GM19468 (cell line): ENCODE measurements around the gene FSTL1.

Experiments
- ATAC-seq: cut with Tn5 transposase; IDR thresholded peaks from one replicate; pipeline ENCODE4 v1.9.1; 2021; ENCODE audit warnings: mild to moderate bottlenecking, moderate library complexity, moderate number of reproducible peaks; ENCODE audit not compliant: unreplicated experiment; ENCODE audit errors: extremely low read depth

Gene FSTL1, protein sequence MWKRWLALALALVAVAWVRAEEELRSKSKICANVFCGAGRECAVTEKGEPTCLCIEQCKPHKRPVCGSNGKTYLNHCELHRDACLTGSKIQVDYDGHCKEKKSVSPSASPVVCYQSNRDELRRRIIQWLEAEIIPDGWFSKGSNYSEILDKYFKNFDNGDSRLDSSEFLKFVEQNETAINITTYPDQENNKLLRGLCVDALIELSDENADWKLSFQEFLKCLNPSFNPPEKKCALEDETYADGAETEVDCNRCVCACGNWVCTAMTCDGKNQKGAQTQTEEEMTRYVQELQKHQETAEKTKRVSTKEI

DNA sequence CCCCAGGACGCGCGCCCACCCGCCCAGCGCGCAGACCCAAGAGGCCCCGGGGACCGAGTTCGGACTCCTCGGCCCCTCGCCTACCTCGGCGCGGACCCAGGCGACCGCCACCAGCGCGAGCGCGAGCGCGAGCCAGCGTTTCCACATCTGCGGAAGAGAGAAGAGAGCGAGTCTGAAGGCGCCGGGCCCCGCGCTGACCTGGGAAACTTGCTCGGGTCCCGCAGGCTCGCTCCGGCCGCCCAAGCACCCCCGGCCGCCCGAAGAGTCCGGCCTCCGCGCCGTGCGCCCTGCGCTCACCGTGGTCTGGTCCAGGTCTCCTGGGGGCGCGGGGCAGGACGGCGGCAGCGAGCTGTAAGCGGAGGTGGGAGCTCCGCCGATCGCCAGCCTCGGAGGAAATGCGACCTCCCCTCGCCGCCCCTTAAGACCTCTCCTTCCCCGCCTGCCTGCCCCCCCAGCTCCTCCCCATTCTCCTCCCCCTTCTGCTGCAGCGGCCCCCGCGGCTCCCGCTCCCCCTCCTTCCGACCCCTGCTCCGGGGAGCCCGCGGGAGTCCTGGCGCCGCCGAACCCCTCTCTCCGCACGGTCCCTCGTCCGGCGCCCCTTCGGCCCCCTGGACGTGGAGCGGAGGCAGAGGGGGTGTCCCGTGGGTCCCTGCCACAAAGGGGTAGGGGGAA is at the start of gene FSTL1:
TSS of gene FSTL1 (minus strand) at position 393 of the 672 bp plus-strand sequence. CDS start at position 147, 246 bp downstream.
- ATAC-seq, result no peak

DNA sequence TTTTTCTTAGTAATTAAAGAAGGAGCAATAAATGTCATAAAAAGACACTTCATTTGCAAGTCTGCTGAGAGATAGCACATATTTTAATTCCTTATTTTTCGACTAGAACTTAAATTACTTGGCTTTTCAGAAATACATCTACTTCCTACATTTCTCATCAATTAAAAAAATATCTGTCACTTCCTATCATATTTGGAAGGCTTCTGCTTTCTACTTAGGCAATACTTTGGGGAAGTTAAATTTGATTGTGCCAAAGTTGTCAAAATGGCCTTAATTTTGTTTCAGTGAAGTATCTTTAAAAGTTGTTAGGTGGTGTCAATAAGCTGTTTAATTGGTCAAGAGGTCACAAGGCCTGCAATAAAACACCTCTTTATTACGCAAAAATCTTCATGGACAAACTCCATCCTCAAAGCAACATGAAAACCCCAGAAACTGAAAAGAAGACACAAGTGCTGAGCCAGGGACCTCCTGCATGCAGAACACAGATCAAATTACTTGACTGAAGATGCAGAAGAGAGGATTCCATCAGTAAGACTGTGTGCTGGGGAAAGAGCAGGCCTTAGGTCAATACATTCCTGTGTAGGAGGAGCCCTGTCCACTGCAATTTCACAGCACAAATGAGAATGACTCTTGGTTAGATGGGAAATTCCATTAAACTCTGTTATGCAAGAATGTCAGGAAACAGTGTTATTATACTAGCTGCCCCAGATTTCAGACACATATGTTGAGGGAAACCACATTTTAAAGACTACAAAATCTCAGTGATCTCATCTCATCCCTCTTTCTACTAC is 48.0 kb upstream of the FSTL1 start:
- no peak for ATAC-seq

DNA sequence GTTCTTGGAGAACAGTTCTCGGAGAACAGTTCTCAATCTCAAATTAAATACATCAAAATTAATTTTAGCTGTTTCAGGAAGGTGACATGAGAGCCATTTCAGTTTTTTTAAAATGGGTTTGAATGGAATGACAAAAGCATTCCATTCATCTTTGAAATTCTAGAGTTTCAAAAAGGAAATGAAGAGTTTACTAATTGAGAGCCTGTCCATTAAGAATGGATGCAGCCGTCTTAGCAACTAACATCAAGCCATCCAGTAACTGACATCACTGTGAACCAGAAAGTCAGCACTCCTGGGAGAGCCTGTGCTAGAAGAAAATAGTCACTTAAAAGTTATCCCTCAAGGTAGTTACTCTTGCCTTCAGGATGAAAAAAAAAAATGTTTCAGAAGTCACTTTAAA is 47.0 kb upstream of the FSTL1 start:
- no peak for ATAC-seq

DNA sequence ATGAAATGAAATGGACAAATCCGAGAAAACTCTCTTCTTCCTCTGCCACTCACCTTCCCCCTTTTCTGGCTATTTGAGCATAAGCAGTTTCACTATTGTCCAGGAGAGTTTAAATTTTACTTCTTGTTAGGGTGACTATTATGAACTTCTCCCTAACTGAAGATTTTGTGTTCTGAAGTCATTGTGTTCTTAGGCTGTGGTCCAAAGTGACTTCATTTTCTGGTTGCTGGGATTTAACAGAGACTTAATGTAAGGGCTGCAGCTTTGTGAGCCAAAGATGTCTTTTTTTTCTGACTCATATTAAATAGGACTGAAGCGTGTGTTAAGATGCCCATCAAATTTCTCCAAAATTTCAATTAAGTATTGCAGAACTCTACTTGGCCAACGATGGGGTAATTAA is 46.5 kb upstream of the FSTL1 start:
- no peak for ATAC-seq

DNA sequence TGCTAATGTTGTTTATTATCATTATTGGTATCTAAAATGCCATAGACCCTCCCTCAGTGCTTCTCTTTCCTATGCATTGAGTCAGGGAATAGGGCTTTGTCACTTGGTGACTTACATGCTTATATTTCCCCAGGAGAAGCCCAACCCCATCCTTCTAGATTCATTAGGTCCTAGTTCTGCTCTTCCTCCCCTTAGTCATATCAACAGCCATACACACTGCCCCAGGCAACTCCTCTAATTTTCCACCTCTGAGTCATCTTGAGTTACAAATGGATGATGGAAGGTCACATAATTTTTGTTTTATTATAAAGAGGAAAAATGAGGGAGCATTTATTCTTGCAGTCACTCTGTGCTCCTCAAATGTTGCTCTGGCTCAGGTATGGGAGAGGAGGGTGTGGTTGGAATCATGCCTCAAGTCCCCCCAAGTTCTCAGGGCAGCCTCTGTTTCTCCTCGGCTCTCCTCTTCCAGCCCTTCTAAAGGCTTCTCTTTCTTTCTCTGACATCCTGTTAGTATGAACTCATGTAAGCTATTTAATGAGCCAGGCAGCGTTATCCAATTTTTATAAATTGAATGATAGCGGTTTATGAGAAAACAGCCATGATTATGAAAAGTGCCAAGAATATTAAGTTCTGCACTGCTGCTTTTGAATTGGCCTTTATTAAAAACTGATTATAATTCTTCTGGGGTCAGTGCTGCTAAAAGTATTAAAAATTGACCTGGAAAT is 45.6 kb upstream of the FSTL1 start:
- ATAC-seq, result no peak

DNA sequence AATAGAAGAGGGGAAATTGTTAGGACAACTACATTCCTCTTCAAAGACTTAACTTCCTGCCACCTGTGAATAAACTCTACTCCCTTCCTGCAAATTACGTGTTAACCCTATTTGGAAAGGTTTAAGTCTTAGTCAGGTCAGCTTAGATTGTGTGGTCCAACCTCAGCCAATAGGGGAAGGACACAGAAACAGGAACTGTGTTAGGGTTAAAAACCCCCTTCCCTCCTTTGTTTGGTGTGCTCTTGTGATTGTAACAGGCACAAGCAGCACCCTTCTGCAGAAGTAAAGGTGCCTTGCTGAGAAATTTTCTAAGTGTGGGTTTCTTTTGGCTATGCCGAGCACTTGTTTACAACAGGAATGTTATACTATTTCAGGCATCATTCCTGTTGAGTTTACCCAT is 45.0 kb upstream of the FSTL1 start:
- ATAC-seq, result no peak

DNA sequence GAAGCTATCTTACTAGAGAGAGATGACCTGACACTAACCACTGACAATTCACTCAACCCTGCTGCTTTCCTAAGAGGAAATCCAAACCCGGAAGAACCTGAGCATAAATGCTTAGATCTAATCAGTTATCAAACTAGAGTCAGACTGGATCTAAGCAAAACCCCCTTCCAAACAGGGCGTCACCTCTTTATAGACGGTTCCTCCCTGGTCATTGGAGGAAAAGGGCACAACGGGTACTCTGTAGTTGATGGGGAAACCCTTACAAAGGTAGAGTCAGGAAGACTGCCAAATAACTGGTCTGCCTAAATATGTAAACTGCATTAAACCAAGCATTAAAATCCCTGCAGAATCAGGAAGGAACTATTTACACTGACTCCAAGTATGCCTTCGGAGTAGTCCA is 41.3 kb upstream of the FSTL1 start:
- no peak for ATAC-seq

DNA sequence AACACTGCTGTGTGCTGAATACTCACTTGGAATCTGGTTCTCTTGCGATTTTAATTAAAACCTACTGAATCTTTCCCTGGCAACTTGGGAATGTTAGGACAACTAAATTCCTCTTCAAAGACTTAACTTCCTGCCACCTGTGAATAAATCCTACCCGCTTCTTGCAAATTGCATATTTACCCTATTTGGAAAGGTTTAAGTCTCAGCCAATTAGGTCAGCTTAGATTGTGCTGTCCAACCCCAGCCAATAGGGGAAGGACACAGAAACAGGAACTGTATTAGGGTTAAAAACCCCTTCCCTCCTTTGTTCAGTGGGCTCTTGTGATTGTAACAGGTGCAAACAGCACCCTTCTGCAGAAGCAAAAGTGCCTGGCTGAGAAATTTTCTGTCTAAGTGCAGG is 38.6 kb upstream of the FSTL1 start:
- no peak for ATAC-seq

DNA sequence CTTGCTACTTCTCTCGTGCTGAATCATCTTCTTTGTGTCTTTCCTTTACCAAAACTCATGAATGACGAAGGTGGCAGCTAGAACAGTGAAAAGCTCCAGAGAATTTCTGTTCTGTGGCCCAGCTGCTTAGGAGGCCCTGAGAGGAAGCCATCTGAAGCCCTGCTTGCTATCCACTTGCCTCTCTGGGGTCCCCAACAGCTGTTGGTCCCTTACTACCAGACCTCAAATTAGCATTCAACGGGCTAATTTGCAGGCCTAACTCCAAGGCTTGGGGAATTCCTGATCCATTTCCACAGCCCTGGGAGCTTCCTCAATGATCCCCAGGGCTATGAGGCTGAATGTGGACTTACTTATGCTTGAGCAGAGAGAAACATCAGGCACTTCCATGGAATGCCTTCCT is 37.5 kb upstream of the FSTL1 start:
- no peak for ATAC-seq

DNA sequence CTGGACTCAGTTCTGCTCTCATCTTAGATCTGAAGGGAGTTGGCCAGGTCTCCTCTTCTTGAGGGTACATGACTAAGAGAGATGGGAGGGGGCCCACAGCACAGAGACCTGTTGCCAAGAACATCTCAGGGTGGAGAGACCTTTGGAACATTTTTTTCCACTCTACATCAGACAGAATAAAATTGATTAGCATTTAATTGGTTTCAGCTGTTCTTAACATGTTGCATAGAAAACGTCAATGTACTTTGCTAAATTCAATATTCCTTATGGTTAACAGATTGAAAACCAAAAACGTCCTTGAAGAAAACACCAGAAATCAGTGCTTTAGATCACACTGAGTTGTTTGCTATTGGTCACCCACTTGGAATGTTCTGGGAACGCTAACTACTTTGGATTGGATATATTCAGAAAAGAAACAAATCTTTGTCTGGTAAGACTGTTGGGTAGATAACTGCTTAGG is 36.4 kb upstream of the FSTL1 start:
- ATAC-seq, result no peak

DNA sequence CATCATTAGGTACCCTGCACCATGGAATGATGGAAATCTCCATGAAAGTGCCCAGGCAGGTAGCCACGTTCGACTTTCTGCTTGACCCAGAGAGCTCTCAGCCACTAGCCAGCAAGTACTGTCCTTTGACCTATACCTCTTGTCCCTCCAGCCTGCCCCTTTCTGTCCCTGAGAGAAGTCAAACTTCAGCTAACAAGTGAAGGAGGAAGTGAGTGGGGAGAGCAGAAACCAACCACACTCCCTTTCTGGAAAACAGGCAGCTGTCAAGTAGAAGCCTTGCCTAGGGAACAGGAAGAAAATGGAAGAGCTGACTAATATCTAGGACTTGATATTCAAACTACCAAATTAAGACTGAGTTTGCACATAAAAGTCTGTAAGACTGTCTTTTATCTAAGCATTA is 30.3 kb upstream of the FSTL1 start:
- no peak for ATAC-seq

DNA sequence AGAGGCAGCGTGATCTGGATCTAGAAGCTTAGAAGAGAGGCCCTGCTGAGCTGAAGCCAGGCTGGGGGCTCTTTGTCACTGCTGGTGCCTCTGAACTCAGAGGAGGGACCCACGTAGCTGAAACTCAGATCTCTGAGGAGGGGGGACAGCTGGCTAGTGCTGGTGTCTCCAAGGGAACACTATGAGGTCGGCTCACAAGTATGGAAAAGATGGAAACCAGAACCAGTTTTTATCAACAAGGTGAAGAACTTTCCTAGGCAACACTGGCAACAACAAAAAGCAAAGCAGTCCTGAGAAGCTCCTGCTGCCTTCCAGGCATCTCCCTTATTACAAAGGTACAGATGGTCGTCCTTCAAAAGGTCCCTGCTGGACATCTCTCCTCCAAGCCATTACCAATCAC is 27.0 kb upstream of the FSTL1 start:
- ATAC-seq, result no peak

DNA sequence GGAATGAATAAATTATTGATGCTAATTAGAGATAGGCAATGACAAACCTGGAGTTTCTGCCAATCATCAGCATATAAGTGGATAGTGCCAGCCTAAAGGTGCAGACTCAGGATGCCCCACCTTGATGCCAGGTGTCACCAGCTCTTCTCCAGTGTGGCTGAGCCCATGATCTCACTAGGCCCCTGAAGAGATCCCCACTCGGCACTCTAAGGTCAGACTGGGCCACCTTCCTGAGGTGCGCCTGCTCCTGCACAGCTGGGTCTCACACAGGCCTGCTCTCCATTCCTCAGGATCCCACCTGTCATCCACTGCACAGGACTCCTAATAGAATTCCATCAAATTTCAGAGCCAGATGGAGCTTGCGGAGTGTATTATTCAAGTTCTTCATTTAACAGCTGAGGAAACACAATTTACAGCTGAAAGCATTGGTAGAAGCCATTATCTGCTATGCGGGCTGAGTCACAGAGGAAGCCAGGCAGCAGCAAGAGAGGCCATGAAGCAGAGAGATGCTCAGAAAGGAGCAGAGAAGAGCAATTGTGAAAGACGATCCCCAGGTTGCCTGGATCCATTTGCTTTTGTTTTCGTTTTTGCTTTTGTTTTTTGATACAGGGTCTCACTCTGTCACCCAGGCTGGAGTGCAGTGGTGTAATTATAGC is 25.1 kb upstream of the FSTL1 start:
- ATAC-seq, result no peak

DNA sequence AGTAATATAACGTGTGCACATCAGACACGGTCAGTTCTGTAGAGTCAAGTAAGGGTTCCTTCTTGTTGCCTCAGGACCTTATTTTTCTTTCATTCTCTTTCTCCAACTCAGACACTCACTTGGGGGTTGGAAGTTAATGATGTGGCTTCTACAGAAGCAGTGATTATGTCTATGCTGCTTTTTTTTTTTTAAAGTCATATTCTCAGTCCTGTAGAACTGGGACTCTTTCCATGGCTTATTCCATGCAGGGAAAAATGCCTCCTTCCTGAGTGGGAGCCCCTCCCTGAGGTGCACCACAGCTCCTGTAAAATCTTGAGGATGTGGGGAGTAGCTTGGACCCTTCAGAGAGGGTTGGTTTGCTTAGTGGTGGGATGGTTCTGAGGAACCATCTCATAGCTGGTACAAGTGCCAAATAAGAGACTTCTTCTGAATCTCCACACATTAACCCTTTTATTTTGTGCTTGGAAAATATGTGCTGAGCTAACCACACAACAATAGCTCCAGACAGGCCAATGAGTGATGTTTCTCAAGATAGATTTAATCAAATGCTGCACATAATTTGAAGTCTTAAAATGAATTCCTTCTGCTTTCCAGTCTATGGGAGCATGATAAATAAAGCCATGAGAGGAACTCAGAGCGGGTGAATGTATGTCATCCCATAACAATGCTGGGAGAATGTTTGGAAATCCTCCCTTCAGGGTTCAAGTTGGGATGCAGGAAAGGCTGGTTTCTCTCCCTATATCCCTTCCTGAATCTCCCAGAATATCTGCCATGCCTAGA is 23.3 kb upstream of the FSTL1 start:
- ATAC-seq, result no peak

DNA sequence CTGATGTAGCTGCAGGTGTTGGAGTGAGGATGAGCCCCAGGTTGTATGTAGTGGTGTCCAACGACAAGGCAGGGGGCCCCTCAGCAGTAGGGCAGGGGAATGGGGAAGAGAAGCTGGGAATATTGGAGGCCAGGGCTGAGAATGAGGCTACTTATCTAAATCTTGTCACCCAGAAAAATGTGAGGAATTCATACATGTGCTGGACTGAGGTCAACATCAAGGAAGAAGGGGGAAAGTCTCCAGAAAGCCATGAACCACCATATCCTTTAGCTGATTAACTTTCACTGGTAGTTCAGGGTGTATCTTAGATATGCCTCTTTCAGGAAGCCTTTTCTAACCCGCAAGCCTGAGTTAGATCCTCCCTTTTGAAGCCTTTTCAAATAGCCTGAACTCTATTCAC is 22.6 kb upstream of the FSTL1 start:
- no peak for ATAC-seq

DNA sequence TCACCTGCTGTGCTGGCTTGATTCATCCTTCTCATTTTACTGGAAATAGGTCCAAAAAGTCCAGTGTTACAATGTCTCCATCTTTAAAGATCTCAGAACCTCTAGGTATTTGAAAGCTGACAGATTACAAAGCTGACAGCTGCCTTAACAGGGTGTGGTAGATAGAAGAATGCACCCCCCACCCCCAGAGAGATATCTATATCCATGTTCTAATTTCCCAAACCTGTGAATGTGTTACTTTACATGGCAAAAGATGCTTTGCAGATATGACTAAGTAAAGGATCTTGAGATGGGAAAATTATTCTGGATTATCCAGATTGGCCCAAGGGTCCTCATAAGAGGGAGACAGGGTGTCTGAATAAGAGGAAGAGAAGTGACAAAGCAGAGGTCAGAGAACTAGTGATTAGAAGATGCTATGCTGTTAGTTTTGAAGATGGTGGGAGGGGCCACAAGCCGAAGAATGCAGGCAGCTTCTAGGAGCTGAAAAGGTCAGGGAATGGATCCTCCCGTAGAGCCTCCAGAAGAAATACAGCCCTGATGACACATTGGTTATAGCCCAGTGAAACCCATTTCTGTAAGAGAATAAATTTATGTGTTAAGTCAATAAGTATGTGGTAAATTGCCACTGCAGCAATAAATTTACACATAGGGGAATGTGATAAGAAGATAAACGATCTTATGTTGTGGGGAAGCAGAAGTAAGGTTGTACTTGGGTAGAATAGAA is 21.5 kb upstream of the FSTL1 start:
- no peak for ATAC-seq

DNA sequence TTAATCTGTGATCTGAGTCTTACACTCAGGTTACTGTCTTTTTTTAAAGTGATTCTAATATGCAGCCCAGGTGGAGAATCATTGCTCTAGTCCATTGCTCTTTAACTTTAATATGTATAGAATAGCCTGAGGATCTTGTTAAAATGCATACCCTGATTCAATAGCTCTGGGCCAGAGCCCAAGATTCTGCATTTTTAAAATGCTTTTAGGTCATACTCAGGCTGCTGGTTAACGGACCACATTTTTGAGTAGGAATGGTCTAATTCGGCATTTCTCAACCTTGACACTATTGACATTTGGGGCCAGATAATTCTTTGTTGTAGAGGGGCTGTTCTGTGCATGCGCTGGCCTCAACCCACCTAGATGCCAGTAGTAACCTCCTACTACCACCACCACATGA is 20.9 kb upstream of the FSTL1 start:
- no peak for ATAC-seq

DNA sequence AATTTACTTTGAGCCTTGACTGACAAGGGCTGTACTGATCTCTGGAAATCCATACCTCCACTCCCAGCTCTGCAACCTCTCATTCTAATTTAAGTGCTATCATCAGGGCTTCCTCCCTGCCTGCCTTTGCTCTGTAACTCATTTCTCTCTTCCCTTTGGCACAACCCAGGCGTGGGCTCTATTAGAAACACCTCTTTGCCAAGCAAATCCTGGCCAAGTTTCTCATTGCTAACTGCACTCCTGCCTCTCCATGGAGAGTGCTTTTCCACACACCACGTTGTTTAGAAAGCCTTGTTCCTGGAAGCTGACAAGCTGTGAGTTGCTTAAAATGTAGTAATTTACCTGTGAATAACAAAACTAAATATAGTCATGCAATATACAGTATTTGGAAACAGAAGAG is 20.1 kb upstream of the FSTL1 start:
- no peak for ATAC-seq

DNA sequence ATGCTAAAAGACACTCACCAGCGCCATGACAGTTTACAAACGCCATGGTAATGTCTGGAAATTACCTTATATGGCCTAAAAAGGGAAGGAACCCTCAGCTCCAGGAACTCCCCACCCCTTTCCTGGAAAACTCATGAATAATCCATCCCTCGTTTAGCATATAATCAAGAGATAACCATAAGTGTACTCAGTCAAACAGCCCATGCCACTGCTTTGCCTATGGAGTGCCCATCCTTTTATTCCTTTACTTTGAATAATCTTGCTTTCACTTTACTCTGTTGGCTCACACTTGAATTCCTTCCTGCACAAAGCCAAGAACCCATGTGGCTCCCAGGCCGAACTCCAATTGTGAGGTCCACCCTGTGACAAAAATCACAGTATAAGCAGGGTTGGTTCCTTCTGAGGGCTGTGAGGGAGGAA is 19.1 kb upstream of the FSTL1 start:
- ATAC-seq, result no peak
